GM12891 (cell line): ENCODE data around the gene GREB1.

Experiments
- PAX5 ChIP-seq: IDR thresholded peaks from 2 replicates; pipeline ENCODE4 v1.6.1; 2011; ENCODE audit warnings: low read length, moderate library complexity, mild to moderate bottlenecking; ENCODE audit not compliant: insufficient read depth, severe bottlenecking
- POLR2A ChIP-seq: IDR thresholded peaks from 2 replicates; pipeline ENCODE4 v1.6.1; 2011; ENCODE audit warnings: low read depth, low read length, control low read depth
- POLR2AphosphoS5 ChIP-seq: IDR thresholded peaks from 2 replicates; pipeline ENCODE4 v1.6.1; 2011; ENCODE audit warnings: low read depth, low read length, control low read depth
- POU2F2 ChIP-seq: IDR thresholded peaks from 2 replicates; pipeline ENCODE4 v1.6.1; 2011; ENCODE audit warnings: low read depth, mild to moderate bottlenecking, control low read depth, low read length, moderate library complexity
- SPI1 ChIP-seq: IDR thresholded peaks from 2 replicates; pipeline ENCODE4 v1.6.1; 2011; ENCODE audit warnings: low read depth, low read length, control low read depth
- TAF1 ChIP-seq: IDR thresholded peaks from 2 replicates; pipeline ENCODE4 v1.6.1; 2011; ENCODE audit warnings: low read depth, low read length, control low read depth

- TF ChIP-seq POLR2A (no peak), PAX5 (no peak), POLR2AphosphoS5 (no peak), SPI1 (no peak), TAF1 (no peak), POU2F2 (no peak)
Observed at GRCh38 chr2:11680901-11681721, 147.3 kb downstream of the GREB1 start.
